H1 (cell line): ENCODE measurements around the gene HSPD1. TPM values are rescaled to one million over a fixed set of nuclear protein-coding genes. Genes with fewer than 3 reads are reported as not detected.

Experiments used
- CTCF ChIA-PET: fragments of 300-600 bp; sonication (Branson Sonifier 250); formaldehyde crosslinking; loops from one replicate; lab custom pipeline; 2021; ENCODE audit not compliant: partially characterized antibody; lab: Charles Lee
- POLR2A ChIA-PET: fragments of 300-600 bp; sonication (Branson Sonifier 250); formaldehyde crosslinking; loops from one replicate; lab custom pipeline; 2021; ENCODE audit warnings: inconsistent platforms; ENCODE audit not compliant: partially characterized antibody; lab: Charles Lee
- DNase-seq, 2 experiments: peaks; one replicate each; pipeline versions ENCODE4 v3.0.0 to v3.0.0-alpha.2; 2010 to 2022; ENCODE audit warnings: low spot score in 2 of 2, low read depth in 1 of 2, mixed read lengths in 1 of 2
- FAIRE-seq: peaks from 2 replicates; lab custom pipeline; 2011; peaks lifted over from hg19 to GRCh38; lab: Jason Lieb, UNC
- H2AFZ ChIP-seq: 2 replicates; pipeline ENCODE4 v1.8.1; 2012; ENCODE audit warnings: low read length, inconsistent platforms
- H2AK5ac ChIP-seq: 2 replicates; pipeline ENCODE4 v1.6.1; 2013; ENCODE audit warnings: low read depth, low read length
- H2BK120ac ChIP-seq: replicated peaks from 2 replicates; pipeline ENCODE3; 2013; ENCODE audit warnings: low read depth, low read length, inconsistent platforms
- H2BK12ac ChIP-seq: 2 replicates; pipeline ENCODE4 v1.6.1; 2013; ENCODE audit warnings: low read depth, low read length
- H2BK15ac ChIP-seq: 2 replicates; pipeline ENCODE4 v1.6.1; 2013; ENCODE audit warnings: low read length
- H2BK20ac ChIP-seq: 2 replicates; pipeline ENCODE4 v1.6.1; 2013; ENCODE audit warnings: low read length
- H2BK5ac ChIP-seq: 2 replicates; pipeline ENCODE4 v1.6.1; 2013; ENCODE audit warnings: low read depth, low read length
- H3K14ac ChIP-seq: 2 replicates; pipeline ENCODE4 v1.6.1; 2013; ENCODE audit warnings: inconsistent platforms; ENCODE audit not compliant: insufficient read length
- H3K18ac ChIP-seq: 2 replicates; pipeline ENCODE4 v1.6.1; 2013; ENCODE audit warnings: low read length; ENCODE audit errors: extremely low read depth
- H3K23ac ChIP-seq: 2 replicates; pipeline ENCODE4 v1.6.1; 2013; ENCODE audit warnings: inconsistent platforms; ENCODE audit not compliant: insufficient read length
- H3K23me2 ChIP-seq: 2 replicates; pipeline ENCODE4 v1.6.1; 2013; ENCODE audit warnings: low read depth, low read length
- H3K27ac ChIP-seq: 2 replicates; pipeline ENCODE4 v1.6.1; 2011; ENCODE audit warnings: low read depth, low read length, inconsistent platforms
- H3K27me3 ChIP-seq, 4 experiments: replicated peaks in 1 of 4; 1 replicate in 1 of 4; 2 replicates in 3 of 4; pipeline versions ENCODE4 v1.6.1 to v1.8.1; 2011 to 2013; ENCODE audit warnings: low read length in 3 of 4, mild to moderate bottlenecking in 3 of 4, inconsistent platforms in 2 of 4, mixed read lengths in 2 of 4, moderate library complexity in 1 of 4; ENCODE audit not compliant: control insufficient read depth in 3 of 4, insufficient read depth in 3 of 4; ENCODE audit errors: extremely low read depth in 1 of 4
- H3K36me3 ChIP-seq, 4 experiments: 2 replicates each; pipeline versions ENCODE4 v1.6.1 to v1.8.1; 2011 to 2013; ENCODE audit warnings: mild to moderate bottlenecking in 4 of 4, low read length in 3 of 4, moderate library complexity in 2 of 4, control low read depth in 1 of 4, inconsistent platforms in 1 of 4; ENCODE audit not compliant: insufficient read depth in 4 of 4, control insufficient read depth in 2 of 4
- H3K4ac ChIP-seq: replicated peaks from 2 replicates; pipeline ENCODE3; 2013; ENCODE audit warnings: low read length, low read depth, mixed read lengths, inconsistent platforms; ENCODE audit not compliant: insufficient read length
- H3K4me1 ChIP-seq, 4 experiments: replicated peaks in 1 of 4; 1 replicate in 1 of 4; 2 replicates in 3 of 4; pipeline versions ENCODE4 v1.6.1 to v1.8.1; 2011 to 2013; ENCODE audit warnings: low read length in 3 of 4, inconsistent platforms in 2 of 4, mixed read lengths in 1 of 4; ENCODE audit not compliant: insufficient read depth in 4 of 4, control insufficient read depth in 3 of 4
- H3K4me2 ChIP-seq, 2 experiments: 2 replicates each; pipeline versions ENCODE4 v1.6.1 to v1.8.1; 2011 to 2013; ENCODE audit warnings: low read depth in 2 of 2, low read length in 2 of 2, control low read depth in 1 of 2, inconsistent platforms in 1 of 2, mild to moderate bottlenecking in 1 of 2; ENCODE audit not compliant: insufficient read depth in 1 of 2
- H3K4me3 ChIP-seq, 4 experiments: fragments of 200-600, 300-600 bp in 1 of 4; sonication (generic), shearing (Covaris generic), sonication (Bioruptor Twin) in 1 of 4; 2 replicates each; pipeline versions ENCODE4 v1.5.1 to v1.8.1; 2011 to 2016; ENCODE audit warnings: low read length in 4 of 4, low read depth in 3 of 4, control low read depth in 2 of 4, inconsistent platforms in 2 of 4, mild to moderate bottlenecking in 2 of 4, mixed read lengths in 1 of 4, moderate library complexity in 1 of 4; ENCODE audit not compliant: insufficient read depth in 2 of 4; ENCODE audit errors: extremely low read depth in 1 of 4
- H3K56ac ChIP-seq: replicated peaks from 2 replicates; pipeline ENCODE3; 2013; ENCODE audit warnings: low read depth, mild to moderate bottlenecking, mixed read lengths, low read length, inconsistent platforms; ENCODE audit not compliant: insufficient read length
- H3K79me1 ChIP-seq: 2 replicates; pipeline ENCODE4 v1.6.1; 2013; ENCODE audit warnings: low read depth, low read length, control low read depth
- H3K79me2 ChIP-seq, 2 experiments: 2 replicates each; pipeline versions ENCODE4 v1.6.1 to v1.8.1; 2012 to 2013; ENCODE audit warnings: low read length in 2 of 2, mild to moderate bottlenecking in 2 of 2, inconsistent platforms in 1 of 2; ENCODE audit not compliant: insufficient read depth in 2 of 2, control insufficient read depth in 1 of 2
- H3K9ac ChIP-seq, 4 experiments: replicated peaks in 1 of 4; 1 replicate in 1 of 4; 2 replicates in 3 of 4; pipeline versions ENCODE4 v1.6.1 to v1.8.1; 2011 to 2013; ENCODE audit warnings: low read depth in 3 of 4, low read length in 3 of 4, control low read depth in 2 of 4, mild to moderate bottlenecking in 2 of 4, moderate library complexity in 2 of 4, inconsistent platforms in 1 of 4; ENCODE audit errors: extremely low read depth in 1 of 4
- H3K9me3 ChIP-seq, 2 experiments: 2 replicates each; pipeline versions ENCODE4 v1.6.1 to v1.8.1; 2012 to 2013; ENCODE audit warnings: mild to moderate bottlenecking in 2 of 2, moderate library complexity in 2 of 2, control low read depth in 1 of 2, inconsistent platforms in 1 of 2, low read depth in 1 of 2, low read length in 1 of 2, mixed read lengths in 1 of 2; ENCODE audit not compliant: insufficient read depth in 2 of 2
- H4K20me1 ChIP-seq, 2 experiments: replicated peaks in 1 of 2; 2 replicates each; pipeline versions ENCODE3 to v1.8.1; 2011 to 2013; ENCODE audit warnings: inconsistent platforms in 2 of 2, low read length in 2 of 2, mild to moderate bottlenecking in 1 of 2; ENCODE audit not compliant: insufficient read depth in 2 of 2, control insufficient read depth in 1 of 2
- H4K5ac ChIP-seq: 2 replicates; pipeline ENCODE4 v1.6.1; 2013; ENCODE audit warnings: low read length, low read depth, mixed read lengths, inconsistent platforms; ENCODE audit not compliant: insufficient read length
- H4K8ac ChIP-seq: 2 replicates; pipeline ENCODE4 v1.8.0; 2013; ENCODE audit warnings: mild to moderate bottlenecking, moderate library complexity, low read length, inconsistent platforms; ENCODE audit not compliant: insufficient read depth; ENCODE audit errors: extremely low read depth
- H4K91ac ChIP-seq: replicated peaks from 2 replicates; pipeline ENCODE3; 2013; ENCODE audit warnings: low read length, mixed read lengths, inconsistent platforms; ENCODE audit not compliant: insufficient read length
- MAFK ChIP-seq: IDR thresholded peaks from 2 replicates; pipeline ENCODE4 v1.6.1; 2012; ENCODE audit warnings: low read depth, mild to moderate bottlenecking, improper control_type of control experiment, low read length
- PHF8 ChIP-seq: fragments of 200-600 bp; sonication (generic); conservative IDR thresholded peaks from 2 replicates; pipeline ENCODE4 v1.7.1; 2012; ENCODE audit warnings: low read depth, mild to moderate bottlenecking, inconsistent platforms, low read length, moderate library complexity
- RAD21 ChIP-seq, 2 experiments: IDR thresholded peaks in 1 of 2; conservative IDR thresholded peaks in 1 of 2; 2 replicates each; pipeline ENCODE4 v1.6.1; 2011; ENCODE audit warnings: low read depth in 2 of 2, low read length in 2 of 2, improper control_type of control experiment in 1 of 2, inconsistent platforms in 1 of 2, mild to moderate bottlenecking in 1 of 2, moderate library complexity in 1 of 2
- RBBP5 ChIP-seq: IDR thresholded peaks from 2 replicates; pipeline ENCODE4 v1.7.1; 2012; ENCODE audit warnings: low read depth, mild to moderate bottlenecking, inconsistent platforms, low read length, moderate library complexity, borderline replicate concordance
- RFX5 ChIP-seq: IDR thresholded peaks from 2 replicates; pipeline ENCODE4 v1.6.1; 2011; ENCODE audit warnings: low read depth, low read length, improper control_type of control experiment, borderline replicate concordance
- SIN3A ChIP-seq, 2 experiments: IDR thresholded peaks in 1 of 2; conservative IDR thresholded peaks in 1 of 2; 2 replicates each; pipeline ENCODE4 v1.6.1; 2011 to 2012; ENCODE audit warnings: low read length in 2 of 2, improper control_type of control experiment in 1 of 2, low read depth in 1 of 2, mild to moderate bottlenecking in 1 of 2
- SIRT6 ChIP-seq: IDR thresholded peaks from one replicate; pipeline ENCODE4 v1.7.1; 2012; ENCODE audit warnings: low read length, inconsistent platforms
- ZNF274 ChIP-seq: IDR thresholded peaks from 2 replicates; pipeline ENCODE4 v1.7.0; 2012; ENCODE audit warnings: low read length, borderline replicate concordance; ENCODE audit errors: extremely low read depth
- WGBS, 2 experiments: shearing (Covaris generic) in 1 of 2; methylation state at CpG; one replicate each; pipeline versions ENCODE4 v1.1.6 to v1.1.7; 2013 to 2015; ENCODE audit warnings: low lambda C conversion rate in 2 of 2, mixed read lengths in 2 of 2, inconsistent platforms in 1 of 2, low coverage in 1 of 2, missing lambda C conversion rate in 1 of 2; ENCODE audit not compliant: insufficient replicate concordance in 2 of 2, insufficient coverage in 1 of 2, insufficient read length in 1 of 2; ENCODE audit errors: extremely low coverage in 1 of 2, missing lambda C conversion rate in 1 of 2; 5-methylcytosine and 5-hydroxymethylcytosine counted together
- polyA plus RNA-seq, 7 experiments: library from polyadenylated mRNA; depleted of rRNA in 3 of 7; stranded (reverse) in 5 of 7; unstranded in 2 of 7; fragments of >200 nt in 5 of 7; fragments of 200-250 nt in 2 of 7; gene quantifications; 1 replicate in 5 of 7; 2 replicates in 1 of 7; 4 replicates in 1 of 7; pipeline versions ENCODE4 v1.2.1 to v1.2.3, GENCODE V29; 2011 to 2013; ENCODE audit warnings: missing spikeins in 2 of 7, mixed read lengths in 2 of 7
- total RNA-seq: library from RNA; stranded (reverse); fragmentation: NEBNext Ultra II Directional; extraction: Animal tissue kit (Norgen Biotek cat#: 25700); gene quantifications from 2 replicates; pipeline ENCODE4 v1.2.1, GENCODE V29; 2021
- TF ChIP-seq, protein P1 (sequence below), 3 experiments: IDR thresholded peaks; 1 replicate in 2 of 3; 2 replicates in 1 of 3; pipeline versions ENCODE4 v1.5.1 to v1.6.1; 2011; ENCODE audit warnings: low read length in 3 of 3, mild to moderate bottlenecking in 3 of 3, inconsistent platforms in 2 of 3, low read depth in 1 of 3, moderate library complexity in 1 of 3; ENCODE audit not compliant: insufficient read depth in 1 of 3; ENCODE audit errors: control extremely low read depth in 1 of 3
- TF ChIP-seq, protein P2 (sequence below): IDR thresholded peaks from 2 replicates; pipeline ENCODE4 v1.6.1; 2012; ENCODE audit warnings: inconsistent platforms

Gene HSPD1
- total and polyA plus RNA-seq, 2 of the 8 experiments (the other 6 are each of a cell fraction or from before 2014, with no cell fraction given), result 221 to 1,108 TPM

DNA sequence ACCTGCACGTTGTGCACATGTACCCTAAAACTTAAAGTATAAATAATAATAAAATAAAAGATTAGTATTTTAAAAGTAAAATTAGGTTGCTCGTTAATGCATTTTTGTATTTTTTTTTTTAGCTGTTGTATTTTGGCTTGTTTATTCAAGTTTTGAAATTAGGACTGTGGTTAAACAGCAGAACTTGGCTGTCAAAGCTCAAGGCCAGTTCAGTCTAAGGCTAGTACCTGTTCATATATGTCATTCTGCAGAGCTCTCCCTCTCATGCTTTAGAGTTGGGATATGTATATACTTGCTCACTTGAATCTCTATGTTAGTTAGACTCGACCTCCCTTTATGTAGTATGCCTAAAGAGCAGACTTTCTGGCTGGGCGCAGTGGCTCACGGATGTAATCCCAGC lies 48.9 kb upstream of the HSPD1 start:
- H3K27ac ChIP-seq, result no peak overlapping the region
- H3K36me3 ChIP-seq, result peaks cover 2 to 39% (median 9%) of the 10 kb centered on the region in 4 experiments; a peak in 7 of 8 replicates
- DNase-seq, result no peak
- no peak overlapping the region for H2AK5ac ChIP-seq
- no peak overlapping the region for H2BK12ac ChIP-seq
- no peak overlapping the region for H3K56ac ChIP-seq
- no peak for FAIRE-seq
- no peak overlapping the region for H4K91ac ChIP-seq
- H3K9me3 ChIP-seq, result no peaks in the 10 kb centered on the region
- no peak overlapping the region for H3K18ac ChIP-seq
- no peak overlapping the region for H2BK20ac ChIP-seq
- H2BK15ac ChIP-seq, result no peak overlapping the region
- no peaks in the 10 kb centered on the region for H3K27me3 ChIP-seq
- H2AFZ ChIP-seq, result no peak overlapping the region
- no peak overlapping the region for H3K9ac ChIP-seq
- no peak overlapping the region for H4K5ac ChIP-seq
- H3K4me2 ChIP-seq, result no peak overlapping the region
- H3K23me2 ChIP-seq, result no peaks in the 10 kb centered on the region
- no peak overlapping the region for H3K14ac ChIP-seq
- H3K23ac ChIP-seq, result no peak overlapping the region
- no peak overlapping the region for H3K4me3 ChIP-seq
- H3K4ac ChIP-seq, result no peak overlapping the region
- no peaks in the 10 kb centered on the region for H4K20me1 ChIP-seq
- 93% methylated on average over 5 of the region's 5 CpGs; no CpG with 5 or more reads in 1 of the 2 experiments for WGBS, 2 experiments
- H3K79me2 ChIP-seq, result no peaks in the 10 kb centered on the region
- H2BK120ac ChIP-seq, result no peak overlapping the region
- ChIA-PET CTCF (interaction anchor here (1.1 kb wide), 1 partner anchor 19 kb away, joined by 3 read pairs; no protein-coding TSS in a partner anchor), POLR2A (interaction anchor here (0.7 to 1.2 kb wide), 3 partner anchors 8 to 104 kb away, joined by 3 read pairs; no protein-coding TSS in a partner anchor)
- no peak overlapping the region for H4K8ac ChIP-seq
- no peak overlapping the region for H2BK5ac ChIP-seq
- H3K4me1 ChIP-seq, result no peaks in the 10 kb centered on the region
- H3K79me1 ChIP-seq, result no peaks in the 10 kb centered on the region
- TF ChIP-seq ZNF274, result no peak
- TF ChIP-seq, protein P1, sequence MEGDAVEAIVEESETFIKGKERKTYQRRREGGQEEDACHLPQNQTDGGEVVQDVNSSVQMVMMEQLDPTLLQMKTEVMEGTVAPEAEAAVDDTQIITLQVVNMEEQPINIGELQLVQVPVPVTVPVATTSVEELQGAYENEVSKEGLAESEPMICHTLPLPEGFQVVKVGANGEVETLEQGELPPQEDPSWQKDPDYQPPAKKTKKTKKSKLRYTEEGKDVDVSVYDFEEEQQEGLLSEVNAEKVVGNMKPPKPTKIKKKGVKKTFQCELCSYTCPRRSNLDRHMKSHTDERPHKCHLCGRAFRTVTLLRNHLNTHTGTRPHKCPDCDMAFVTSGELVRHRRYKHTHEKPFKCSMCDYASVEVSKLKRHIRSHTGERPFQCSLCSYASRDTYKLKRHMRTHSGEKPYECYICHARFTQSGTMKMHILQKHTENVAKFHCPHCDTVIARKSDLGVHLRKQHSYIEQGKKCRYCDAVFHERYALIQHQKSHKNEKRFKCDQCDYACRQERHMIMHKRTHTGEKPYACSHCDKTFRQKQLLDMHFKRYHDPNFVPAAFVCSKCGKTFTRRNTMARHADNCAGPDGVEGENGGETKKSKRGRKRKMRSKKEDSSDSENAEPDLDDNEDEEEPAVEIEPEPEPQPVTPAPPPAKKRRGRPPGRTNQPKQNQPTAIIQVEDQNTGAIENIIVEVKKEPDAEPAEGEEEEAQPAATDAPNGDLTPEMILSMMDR (IDR thresholded peaks at IDR 0.05; ENCODE audit: control extremely low read depth in 1 of 3, insufficient read depth in 1 of 3, low read depth in 1 of 3, low read length in 3 of 3), result no peak
- TF ChIP-seq, protein P2, sequence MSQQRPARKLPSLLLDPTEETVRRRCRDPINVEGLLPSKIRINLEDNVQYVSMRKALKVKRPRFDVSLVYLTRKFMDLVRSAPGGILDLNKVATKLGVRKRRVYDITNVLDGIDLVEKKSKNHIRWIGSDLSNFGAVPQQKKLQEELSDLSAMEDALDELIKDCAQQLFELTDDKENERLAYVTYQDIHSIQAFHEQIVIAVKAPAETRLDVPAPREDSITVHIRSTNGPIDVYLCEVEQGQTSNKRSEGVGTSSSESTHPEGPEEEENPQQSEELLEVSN, result no peak
- TF ChIP-seq RFX5, result no peak
- TF ChIP-seq SIRT6, result no peak
- TF ChIP-seq PHF8, result no peak
- no peak for TF ChIP-seq SIN3A (conservative IDR thresholded peaks at IDR 0.05 in 1 of 2, IDR thresholded peaks at IDR 0.05 in 1 of 2; ENCODE audit: low read depth in 1 of 2, low read length in 2 of 2)
- TF ChIP-seq MAFK, result no peak
- no peak for TF ChIP-seq RBBP5
- TF ChIP-seq RAD21 (IDR thresholded peaks at IDR 0.05 in 1 of 2, conservative IDR thresholded peaks at IDR 0.05 in 1 of 2; ENCODE audit: low read depth in 2 of 2, low read length in 2 of 2), result no peak
